Ascending aorta (tissue), 2 donors: Measurements from ENCODE around the gene OCRL. TPM values are rescaled to one million over a fixed set of nuclear protein-coding genes. Genes with fewer than 3 reads are reported as not detected.

ENCODE experiments used
- DNase-seq, 2 donors: peaks; one replicate each; pipeline ENCODE4 v3.0.0-alpha.2; 2019; ENCODE audit warnings: low spot score in 2 of 2
- H3K27ac ChIP-seq, 2 donors: fragments of 200-600 bp; sonication (generic); one replicate each; pipeline ENCODE4 v1.5.1; 2016 to 2017; ENCODE audit warnings: mild to moderate bottlenecking in 1 of 2
- H3K27me3 ChIP-seq: fragments of 200-600 bp; sonication (generic); one replicate; pipeline ENCODE4 v1.5.1; 2017
- H3K36me3 ChIP-seq, 2 donors: fragments of 200-600 bp; sonication (generic); one replicate each; pipeline ENCODE4 v1.5.1; 2016
- H3K4me1 ChIP-seq, 2 donors: fragments of 200-600 bp; sonication (generic); one replicate each; pipeline ENCODE4 v1.5.1; 2016 to 2017; ENCODE audit warnings: mild to moderate bottlenecking in 1 of 2
- H3K4me3 ChIP-seq, 2 donors: fragments of 200-600 bp; sonication (generic); one replicate each; pipeline ENCODE4 v1.5.1; 2016 to 2017; ENCODE audit warnings: mild to moderate bottlenecking in 1 of 2
- H3K9me3 ChIP-seq, 2 donors: fragments of 200-600 bp; sonication (generic); one replicate each; pipeline ENCODE4 v1.5.1; 2016
- CTCF ChIP-seq, 3 experiments: fragments of 200-600 bp in 2 of 3; fragments of 450-650 bp in 1 of 3; sonication (generic) in 2 of 3; IDR thresholded peaks; one replicate each; pipeline ENCODE4 v1.5.1; 2016 to 2019; ENCODE audit warnings: antibody characterized with exemption in 3 of 3, mild to moderate bottlenecking in 1 of 3, moderate library complexity in 1 of 3
- intact Hi-C: fragments of 100-400 bp; cut with DNase I; formaldehyde crosslinking; loops from one replicate; pipeline ENCODE4 v1.15.1; 2023
- total RNA-seq: library from RNA; depleted of rRNA; stranded (reverse); fragments of >200 nt; gene quantifications from one replicate; pipeline ENCODE4 v1.1.0, GENCODE V29; 2016

OCRL gene
- total RNA-seq, 1 donor from 2014 or later = 22.4 TPM

GRCh38 chrX:129586446-129586845, 46.4 kb downstream of the OCRL start:
- Histone ChIP-seq H3K36me3 (peaks cover 0 to 24% of the 10 kb centered on the region in 2 donors), H3K27ac (no peak overlapping the region), H3K4me1 (no peaks in the 10 kb centered on the region), H3K27me3 (no peaks in the 10 kb centered on the region), H3K9me3 (no peaks in the 10 kb centered on the region), H3K4me3 (no peak overlapping the region)
- no peak for TF ChIP-seq CTCF (IDR thresholded peaks at IDR 0.05)
- intact Hi-C loops = no loop called here
- no peak for DNase-seq

- no peaks in the 10 kb centered on the region for H3K27me3 ChIP-seq
- no peaks in the 10 kb centered on the region for H3K9me3 ChIP-seq
- H3K36me3 ChIP-seq = peaks cover 0 to 31% of the 10 kb centered on the region in 2 donors
- H3K4me1 ChIP-seq = no peaks in the 10 kb centered on the region
- no peak for TF ChIP-seq CTCF (IDR thresholded peaks at IDR 0.05)
- H3K27ac ChIP-seq = no peak overlapping the region
- no peak for DNase-seq
- intact Hi-C loops = no loop called here
- H3K4me3 ChIP-seq = no peak overlapping the region
These were observed 50.5 kb downstream of the OCRL start for GRCh38 chrX:129590596-129590995.

GRCh38 chrX:129593137-129593536, 53.1 kb downstream of the OCRL start:
- TF ChIP-seq CTCF (IDR thresholded peaks at IDR 0.05) = no peak
- DNase-seq = no peak
- H3K4me3 ChIP-seq = no peak overlapping the region
- H3K36me3 ChIP-seq = peaks cover 0 to 24% of the 10 kb centered on the region in 2 donors
- no peaks in the 10 kb centered on the region for H3K9me3 ChIP-seq
- intact Hi-C loops = no loop called here
- H3K4me1 ChIP-seq = no peaks in the 10 kb centered on the region
- no peak overlapping the region for H3K27ac ChIP-seq
- H3K27me3 ChIP-seq = no peaks in the 10 kb centered on the region

DNA sequence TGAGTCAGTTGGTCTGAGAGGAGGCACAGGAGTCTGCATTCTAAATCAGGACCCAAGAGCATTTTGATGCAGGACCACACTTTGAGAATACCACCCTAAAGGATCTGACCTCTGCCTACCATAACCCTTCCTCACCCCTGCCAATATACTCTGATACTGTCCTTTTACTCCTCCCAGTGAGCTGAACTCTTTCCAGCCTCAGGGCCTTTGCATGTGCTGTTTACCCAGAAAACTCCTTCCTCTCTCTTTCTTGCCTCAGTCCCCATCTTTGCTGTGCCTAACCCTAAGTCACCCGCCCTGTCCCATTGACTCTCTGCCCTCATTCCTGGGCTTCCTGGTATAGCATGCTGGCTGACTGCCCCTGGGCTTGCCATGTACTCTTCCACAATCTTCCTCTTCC, 54.7 kb downstream of the OCRL start:
- no peak for DNase-seq
- intact Hi-C loops = no loop called here

GRCh38 chrX:129596077-129596476, 56.0 kb downstream of the OCRL start:
- no peak overlapping the region for H3K27ac ChIP-seq
- TF ChIP-seq CTCF (IDR thresholded peaks at IDR 0.05) = no peak
- H3K36me3 ChIP-seq = peaks cover 0 to 9% of the 10 kb centered on the region in 2 donors
- H3K4me3 ChIP-seq = no peak overlapping the region
- no peak for DNase-seq
- H3K4me1 ChIP-seq = no peaks in the 10 kb centered on the region
- H3K27me3 ChIP-seq = no peaks in the 10 kb centered on the region
- intact Hi-C loops = no loop called here
- no peaks in the 10 kb centered on the region for H3K9me3 ChIP-seq

More for the DNA sequence above, 54.7 kb downstream of the OCRL start:
- Histone ChIP-seq H3K9me3 (no peaks in the 10 kb centered on the region), H3K27ac (no peak overlapping the region), H3K4me3 (no peak overlapping the region), H3K4me1 (no peaks in the 10 kb centered on the region), H3K36me3 (peaks cover 0 to 13% of the 10 kb centered on the region in 2 donors), H3K27me3 (no peaks in the 10 kb centered on the region)
- no peak for TF ChIP-seq CTCF (IDR thresholded peaks at IDR 0.05)

DNA sequence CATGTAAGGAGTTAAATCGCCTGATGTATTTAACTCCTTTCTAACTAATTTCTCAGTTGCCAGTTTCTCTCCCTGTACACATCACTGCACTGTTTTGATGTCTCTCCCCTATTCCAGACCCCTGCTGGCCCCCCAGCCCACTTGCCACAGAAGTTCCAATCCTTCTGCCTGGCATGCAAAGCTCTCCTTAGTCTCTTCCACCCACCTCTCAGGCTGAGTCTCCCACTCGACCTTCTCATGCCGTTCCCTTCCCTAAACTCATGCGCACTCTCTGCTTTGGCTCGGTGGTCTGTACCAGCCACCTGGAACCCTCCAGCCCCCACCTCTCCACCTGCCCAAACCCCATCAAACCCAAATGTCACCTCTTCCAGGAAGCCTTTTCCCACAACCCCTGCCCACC, 57.8 kb downstream of the OCRL start:
- H3K9me3 ChIP-seq = no peaks in the 10 kb centered on the region
- TF ChIP-seq CTCF (IDR thresholded peaks at IDR 0.05) = no peak
- no peaks in the 10 kb centered on the region for H3K27me3 ChIP-seq
- DNase-seq = no peak
- peaks cover 0 to 5% of the 10 kb centered on the region in 2 donors for H3K36me3 ChIP-seq
- H3K4me3 ChIP-seq = no peak overlapping the region
- no peak overlapping the region for H3K27ac ChIP-seq
- intact Hi-C loops = no loop called here
- H3K4me1 ChIP-seq = no peaks in the 10 kb centered on the region
